Measurements from ENCODE around the gene DIRAS3. TPM values are rescaled to one million over a fixed set of nuclear protein-coding genes. Genes with fewer than 3 reads are reported as not detected.

DIRAS3 gene
- total and polyA plus RNA-seq, 12 donors = 7.6 to 34.7 (median 18.9) TPM

Other genes starting within 250 kb of the DIRAS3 start
- gene GNG12, start 217.2 kb downstream of the DIRAS3 start, total RNA-seq = 100 to 1,000 TPM in 1 of 9 donors, 10 to 100 TPM in 8; 75.7 to 121 (median 85.2) TPM
- 100 to 1,000 TPM in 1 of 3 donors, 10 to 100 TPM in 2; 15.3 to 102 (median 19.9) TPM for gene GNG12, start 217.2 kb downstream of the DIRAS3 start, polyA plus RNA-seq
- 100 to 1,000 TPM in 3 of 9 donors, 10 to 100 TPM in 6; 51.2 to 114 (median 78.9) TPM for gene WLS, start 181.9 kb upstream of the DIRAS3 start, total RNA-seq
- gene WLS, start 181.9 kb upstream of the DIRAS3 start, polyA plus RNA-seq = 10 to 100 TPM; 28.7 to 48.3 (median 31.0) TPM

All from adrenal gland (tissue), 12 donors.